Activated CD8-positive, alpha-beta memory T cell treated with anti-CD3 and anti-CD28 coated beads, Interleukin-2, amount 50 U/mL, for 1 hour (primary cell): Measurements from ENCODE around the gene UBAP2L.
"Not testable (repeated sequence)": the region's sequence is repeated elsewhere in the genome, so short reads cannot be mapped to it uniquely, and the experiment has no call there.

Experiments used
- DNase-seq: peaks from one replicate; pipeline ENCODE4 v3.0.0-alpha.2; 2020; ENCODE audit errors: extremely low read depth

Gene UBAP2L

GRCh38 chr1:154312229-154313065 lies 91.7 kb downstream of the UBAP2L start:
- not testable (repeated sequence) for DNase-seq

DNA sequence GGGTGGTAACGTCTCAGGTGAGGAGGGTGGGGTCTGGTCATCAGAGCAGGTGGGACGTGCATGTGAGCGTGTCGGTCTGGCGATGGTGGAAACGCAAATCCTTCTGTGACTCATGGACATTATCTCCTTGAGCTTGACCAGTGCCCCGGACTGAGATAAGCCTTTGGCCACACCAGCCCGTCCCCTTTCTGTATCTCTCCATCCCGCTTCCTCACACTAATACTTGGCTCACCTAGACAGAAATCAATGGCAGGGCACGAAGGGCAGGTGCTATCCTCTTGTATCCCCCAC lies 92.3 kb downstream of the UBAP2L start:
- no peak for DNase-seq

DNA sequence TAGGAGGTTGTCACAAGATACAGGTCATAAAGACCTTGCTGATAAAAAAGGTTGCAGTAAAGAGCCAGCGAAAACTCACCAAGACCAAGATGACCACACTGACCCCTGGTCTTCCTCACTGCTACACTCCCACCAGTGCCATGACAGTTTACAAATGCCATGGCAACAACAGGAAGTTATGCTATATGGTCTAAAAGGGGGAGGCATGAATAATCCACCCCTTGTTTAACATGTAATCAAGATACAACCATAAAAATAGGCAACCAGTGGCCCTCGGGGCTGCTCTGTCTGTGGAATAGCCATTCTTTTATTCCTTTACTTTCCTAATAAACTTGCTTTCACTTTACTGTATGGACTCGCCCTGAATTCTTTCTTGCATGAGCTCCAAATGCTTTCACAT lies 93.5 kb downstream of the UBAP2L start:
- not testable (repeated sequence) for DNase-seq

- no peak for DNase-seq
Observed at GRCh38 chr1:154316704-154317103, 95.9 kb downstream of the UBAP2L start.

GRCh38 chr1:154318386-154318785 lies 97.6 kb downstream of the UBAP2L start:
- DNase-seq, result no peak
